ENCODE measurements around the gene MSH5. TPM values are rescaled to one million over a fixed set of nuclear protein-coding genes. Genes with fewer than 3 reads are reported as not detected.

Gene MSH5
- total RNA-seq, 1 experiment from 2014 or later, result 156 TPM

DNA sequence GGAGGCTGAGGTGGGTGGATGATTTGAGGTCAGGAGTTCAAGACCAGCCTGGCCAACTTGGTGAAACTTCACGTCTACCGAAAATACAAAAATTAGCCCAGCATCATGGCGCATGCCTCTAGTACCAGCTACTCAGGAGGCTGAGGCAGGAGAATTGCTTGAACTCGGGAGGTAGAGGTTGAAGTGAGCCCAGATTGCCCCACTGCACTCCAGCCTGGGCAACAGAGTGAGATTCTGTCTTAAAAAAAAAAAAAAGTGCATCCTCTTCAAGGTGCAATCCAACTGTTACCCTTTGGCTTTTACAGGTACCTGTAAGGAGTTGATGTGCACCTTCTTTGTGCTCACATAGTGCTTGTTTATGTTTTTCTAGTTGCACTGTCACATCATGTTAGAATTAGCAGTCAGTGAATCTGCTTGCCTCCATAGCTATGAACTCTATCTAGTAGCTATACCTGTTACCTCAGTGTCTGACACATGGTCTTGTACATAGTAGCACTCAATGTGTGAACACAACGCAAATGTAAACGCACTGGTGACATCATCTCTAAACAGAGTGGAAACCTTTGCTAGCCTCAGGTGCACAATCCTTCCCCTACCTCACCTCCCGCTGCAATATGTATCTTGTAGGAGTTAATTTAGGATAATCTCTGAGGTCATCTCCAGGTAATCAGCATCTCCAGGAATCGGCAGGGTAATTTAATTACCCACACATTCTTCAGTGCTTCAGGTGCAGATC lies 9.7 kb downstream of the MSH5 start:
- Mint-ChIP-seq H3K27me3 (ENCODE audit: unreplicated experiment) (no peaks in the 10 kb centered on the region), H3K4me3 (ENCODE audit: low read depth, unreplicated experiment) (no peak overlapping the region), H3K36me3 (ENCODE audit: insufficient read depth, unreplicated experiment) (peaks cover 49% of the 10 kb centered on the region), H3K4me1 (ENCODE audit: low read depth, unreplicated experiment) (no peaks in the 10 kb centered on the region), H3K9me3 (ENCODE audit: low read depth, unreplicated experiment) (no peaks in the 10 kb centered on the region), H3K27ac (ENCODE audit: unreplicated experiment) (no peak overlapping the region)
- BruUV-seq (replicated peaks), result no TSS peak
- no peak for DNase-seq
- CTCF ChIA-PET, result interaction anchor here (1.0 kb wide), 1 partner anchor 10 kb away, joined by 5 read pairs; the partner anchor contains the start of gene MSH5
- intact Hi-C loops (cut with micrococcal nuclease; ENCODE audit: unreplicated experiment), result no loop called here
- no peak for TF ChIP-seq CTCF (IDR thresholded peaks at IDR 0.05; ENCODE audit: unreplicated experiment)

GRCh38 chr6:31750411-31751022 lies 10.7 kb downstream of the MSH5 start:
- intact Hi-C loops (cut with micrococcal nuclease; ENCODE audit: unreplicated experiment), result no loop called here
- CTCF ChIA-PET, result interaction anchor here (1.0 kb wide), 1 partner anchor 11 kb away, joined by 5 read pairs; the partner anchor contains the start of gene MSH5
- H3K4me1 Mint-ChIP-seq (ENCODE audit: low read depth, unreplicated experiment), result no peaks in the 10 kb centered on the region

GRCh38 chr6:31752739-31753319 lies 13.0 kb downstream of the MSH5 start:
- H3K4me1 Mint-ChIP-seq (ENCODE audit: low read depth, unreplicated experiment), result no peaks in the 10 kb centered on the region
- no peaks in the 10 kb centered on the region for H3K9me3 Mint-ChIP-seq (ENCODE audit: low read depth, unreplicated experiment)
- no peak for TF ChIP-seq CTCF (IDR thresholded peaks at IDR 0.05; ENCODE audit: unreplicated experiment)
- H3K36me3 Mint-ChIP-seq (ENCODE audit: insufficient read depth, unreplicated experiment), result peaks cover 35% of the 10 kb centered on the region
- H3K27ac Mint-ChIP-seq (ENCODE audit: unreplicated experiment), result no peak overlapping the region
- no peak overlapping the region for H3K4me3 Mint-ChIP-seq (ENCODE audit: low read depth, unreplicated experiment)
- no TSS peak for BruUV-seq (replicated peaks)
- intact Hi-C loops (cut with micrococcal nuclease; ENCODE audit: unreplicated experiment), result no loop called here
- no peaks in the 10 kb centered on the region for H3K27me3 Mint-ChIP-seq (ENCODE audit: unreplicated experiment)
- CTCF ChIA-PET, result interaction anchor here (1.1 kb wide), 1 partner anchor 14 kb away, joined by 6 read pairs; the partner anchor contains the start of gene MSH5
- no peak for DNase-seq

More at GRCh38 chr6:31750411-31751022, 10.7 kb downstream of the MSH5 start:
- Mint-ChIP-seq H3K27ac (ENCODE audit: unreplicated experiment) (no peak overlapping the region), H3K27me3 (ENCODE audit: unreplicated experiment) (no peaks in the 10 kb centered on the region), H3K36me3 (ENCODE audit: insufficient read depth, unreplicated experiment) (peaks cover 42% of the 10 kb centered on the region), H3K9me3 (ENCODE audit: low read depth, unreplicated experiment) (no peaks in the 10 kb centered on the region), H3K4me3 (ENCODE audit: low read depth, unreplicated experiment) (no peak overlapping the region)
- DNase-seq, result no peak
- TF ChIP-seq CTCF (IDR thresholded peaks at IDR 0.05; ENCODE audit: unreplicated experiment), result no peak
- BruUV-seq (replicated peaks), result TSS peak; percentile 5

GRCh38 chr6:31758281-31758680 lies 18.5 kb downstream of the MSH5 start:
- no peak for DNase-seq
- Mint-ChIP-seq H3K9me3 (ENCODE audit: low read depth, unreplicated experiment) (no peaks in the 10 kb centered on the region), H3K27me3 (ENCODE audit: unreplicated experiment) (no peaks in the 10 kb centered on the region), H3K36me3 (ENCODE audit: insufficient read depth, unreplicated experiment) (peaks cover 48% of the 10 kb centered on the region), H3K4me3 (ENCODE audit: low read depth, unreplicated experiment) (no peak overlapping the region), H3K27ac (ENCODE audit: unreplicated experiment) (no peak overlapping the region), H3K4me1 (ENCODE audit: low read depth, unreplicated experiment) (peaks cover 11% of the 10 kb centered on the region)
- intact Hi-C loops (cut with micrococcal nuclease; ENCODE audit: unreplicated experiment), result no loop called here
- CTCF ChIA-PET, result interaction anchor here (0.6 to 2.2 kb wide), 2 partner anchors 12 to 38 kb away, joined by 3 to 7 read pairs; no protein-coding TSS in a partner anchor
- BruUV-seq (replicated peaks), result no TSS peak
- TF ChIP-seq CTCF (IDR thresholded peaks at IDR 0.05; ENCODE audit: unreplicated experiment), result no peak

Data from Calu3 (cell line).